Measurements from ENCODE around the gene ZNF319.

Gene ZNF319

GRCh38 chr16:57970970-57971369, 29.5 kb downstream of the ZNF319 start, which contains the start of gene CNGB1:
Gene CNGB1 (minus strand): TSS chr16:57971128. CDS start chr16:57967286, 3,842 bp downstream.
- no peak for DNase-seq

GRCh38 chr16:57970319-57970718, 30.2 kb downstream of the ZNF319 start:
- DNase-seq: no peak

GRCh38 chr16:57969451-57970123, 30.9 kb downstream of the ZNF319 start:
- no peak for DNase-seq

- no peak for DNase-seq
These were observed 32.6 kb downstream of the ZNF319 start for GRCh38 chr16:57967916-57968315.

GRCh38 chr16:57966986-57967385, 33.5 kb downstream of the ZNF319 start:
- no peak for DNase-seq

GRCh38 chr16:57966204-57966771, 34.2 kb downstream of the ZNF319 start:
- no peak for DNase-seq

GRCh38 chr16:57964157-57964700, 36.2 kb downstream of the ZNF319 start:
- DNase-seq: no peak

GRCh38 chr16:57962756-57963155, 37.7 kb downstream of the ZNF319 start:
- DNase-seq: no peak

GRCh38 chr16:57962046-57962445, 38.4 kb downstream of the ZNF319 start:
- no peak for DNase-seq

- DNase-seq: no peak
These were observed 38.9 kb downstream of the ZNF319 start for GRCh38 chr16:57961538-57961937.

GRCh38 chr16:57960826-57961472, 39.5 kb downstream of the ZNF319 start:
- no peak for DNase-seq

- no peak for DNase-seq
These were observed 40.2 kb downstream of the ZNF319 start for GRCh38 chr16:57960310-57960709.

- no peak for DNase-seq
These were observed 40.7 kb downstream of the ZNF319 start for GRCh38 chr16:57959804-57960203.

GRCh38 chr16:57959121-57959520, 41.4 kb downstream of the ZNF319 start:
- peak; percentile 81 for DNase-seq

GRCh38 chr16:57958544-57958943, 41.9 kb downstream of the ZNF319 start:
- DNase-seq: no peak

GRCh38 chr16:57957673-57958392, 42.6 kb downstream of the ZNF319 start:
- no peak for DNase-seq

- no peak for DNase-seq
These were observed 43.4 kb downstream of the ZNF319 start for GRCh38 chr16:57956924-57957672.

- no peak for DNase-seq
These were observed 44.1 kb downstream of the ZNF319 start for GRCh38 chr16:57956270-57956808.

GRCh38 chr16:57955572-57956188, 44.8 kb downstream of the ZNF319 start:
- DNase-seq: no peak

- DNase-seq: no peak
These were observed 46.6 kb downstream of the ZNF319 start for GRCh38 chr16:57953857-57954256.

GRCh38 chr16:57952909-57953308, 47.6 kb downstream of the ZNF319 start:
- DNase-seq: no peak

Measured in MV-4-11 (cell line).